Activated CD8-positive, alpha-beta memory T cell treated with anti-CD3 and anti-CD28 coated beads, Interleukin-2, amount 50 U/mL, for 1 hour (primary cell): ENCODE results near the gene PPP1R36.
A peak's percentile ranks its signal among the peaks of the same experiment; 100 is the strongest.
"Not testable (repeated sequence)": the region's sequence is repeated elsewhere in the genome, so short reads cannot be mapped to it uniquely, and the experiment has no call there.

Experiments
- DNase-seq: peaks from one replicate; pipeline ENCODE4 v3.0.0-alpha.2; 2020; ENCODE audit errors: extremely low read depth

Gene PPP1R36

GRCh38 chr14:64612971-64613666 is 63.4 kb downstream of the PPP1R36 start:
- no peak for DNase-seq

- no peak for DNase-seq
Measured at GRCh38 chr14:64614166-64614565, 64.4 kb downstream of the PPP1R36 start.

- no peak for DNase-seq
Measured at GRCh38 chr14:64614805-64615391, 65.1 kb downstream of the PPP1R36 start.

GRCh38 chr14:64617872-64618408 is 68.2 kb downstream of the PPP1R36 start:
- DNase-seq: not testable (repeated sequence)

- DNase-seq: no peak
Measured at GRCh38 chr14:64620910-64621309, 71.1 kb downstream of the PPP1R36 start.

- no peak for DNase-seq
Measured at GRCh38 chr14:64623554-64624165, 73.9 kb downstream of the PPP1R36 start.

- no peak for DNase-seq
Measured at GRCh38 chr14:64625386-64626232, 75.8 kb downstream of the PPP1R36 start.

GRCh38 chr14:64628940-64629408 is 79.2 kb downstream of the PPP1R36 start:
- DNase-seq: no peak

- no peak for DNase-seq
Measured at GRCh38 chr14:64630778-64631177, 81.0 kb downstream of the PPP1R36 start.

- not testable (repeated sequence) for DNase-seq
Measured at GRCh38 chr14:64631222-64631621, 81.5 kb downstream of the PPP1R36 start.

GRCh38 chr14:64632056-64632455 is 82.3 kb downstream of the PPP1R36 start:
- no peak for DNase-seq

- no peak for DNase-seq
Measured at GRCh38 chr14:64634558-64634957, 84.8 kb downstream of the PPP1R36 start.

- peak; percentile 17 for DNase-seq
Measured at GRCh38 chr14:64636208-64636979, 86.6 kb downstream of the PPP1R36 start.

GRCh38 chr14:64636980-64637429 is 87.2 kb downstream of the PPP1R36 start:
- DNase-seq: no peak

GRCh38 chr14:64637735-64638473 is 88.1 kb downstream of the PPP1R36 start:
- DNase-seq: no peak

- DNase-seq: no peak
Measured at GRCh38 chr14:64638625-64639024, 88.9 kb downstream of the PPP1R36 start.
